Measurements from ENCODE around the gene MALRD1. TPM values are rescaled to one million over a fixed set of nuclear protein-coding genes. Genes with fewer than 3 reads are reported as not detected.

Gene MALRD1
- total RNA-seq, 5 donors from 2014 or later (not counting 1 experiment from before 2014, with no cell fraction given), result 0.32 TPM; not detected in 4

GRCh38 chr10:19701427-19702052 is 652.9 kb downstream of the MALRD1 start:
- H3K27me3 Mint-ChIP-seq, result no peaks in the 10 kb centered on the region
- Histone ChIP-seq H3K9me3 (no peaks in the 10 kb centered on the region), H3K36me3 (ENCODE audit: control insufficient read depth in 2 of 2, extremely low read depth in 1 of 2, insufficient read depth in 1 of 2, low read length in 1 of 2) (no peaks in the 10 kb centered on the region), H3K4me1 (ENCODE audit: control insufficient read depth in 1 of 2, extremely low read depth in 1 of 2, insufficient read depth in 2 of 2, low read length in 2 of 2) (no peaks in the 10 kb centered on the region), H3K27me3 (replicated peaks in 1 of 2; ENCODE audit: control insufficient read depth in 2 of 2, extremely low read depth in 1 of 2, insufficient read depth in 2 of 2, low read length in 1 of 2) (no peaks in the 10 kb centered on the region), H3K4me3 (ENCODE audit: control insufficient read depth in 1 of 2, extremely low read depth in 1 of 2, low read length in 1 of 2) (no peak overlapping the region), H3K27ac (ENCODE audit: low read length) (no peak overlapping the region)
- no peaks in the 10 kb centered on the region for H3K36me3 Mint-ChIP-seq
- no peak overlapping the region for H3K27ac Mint-ChIP-seq
- ATAC-seq (replicated peaks in 1 of 4) (no peak), DNase-seq (no peak)
- ChIA-PET CTCF (no interaction called here), POLR2A (no interaction called here)
- WGBS (ENCODE audit: insufficient coverage), result no CpG with 5 or more reads among the region's 4 CpGs
- H3K9me3 Mint-ChIP-seq, result peaks cover 5 to 29% (median 15%) of the 10 kb centered on the region in 3 donors
- no peak overlapping the region for H3K4me3 Mint-ChIP-seq
- H3K4me1 Mint-ChIP-seq, result no peaks in the 10 kb centered on the region

DNA sequence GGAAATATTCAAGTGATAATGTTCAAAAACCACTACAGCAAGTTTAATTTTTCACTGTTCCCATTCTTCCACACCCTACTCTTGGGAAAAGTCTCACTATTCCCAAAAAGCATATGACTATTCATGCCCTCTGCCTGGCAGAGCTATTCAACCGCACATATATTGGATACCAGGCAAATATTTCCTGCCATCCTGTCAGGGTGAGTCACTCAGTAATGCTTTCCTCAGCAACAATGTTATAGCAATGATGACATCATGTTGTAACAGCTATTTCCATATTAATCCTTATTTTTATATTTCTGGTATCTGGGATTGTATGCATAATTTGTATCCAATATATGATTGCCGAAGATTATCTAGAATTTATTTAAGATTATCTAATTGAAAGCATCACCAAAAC is 653.6 kb downstream of the MALRD1 start:
- H3K27ac Mint-ChIP-seq, result no peak overlapping the region
- H3K9me3 ChIP-seq, result no peaks in the 10 kb centered on the region
- WGBS (ENCODE audit: insufficient coverage), result 100% methylated on average over 1 of the region's 2 CpGs

GRCh38 chr10:19704544-19704943 is 655.9 kb downstream of the MALRD1 start:
- no peak overlapping the region for H3K27ac Mint-ChIP-seq
- no peaks in the 10 kb centered on the region for H3K4me1 Mint-ChIP-seq
- Histone ChIP-seq H3K4me3 (ENCODE audit: control insufficient read depth in 1 of 2, extremely low read depth in 1 of 2, low read length in 1 of 2) (no peak overlapping the region), H3K27me3 (replicated peaks in 1 of 2; ENCODE audit: control insufficient read depth in 2 of 2, extremely low read depth in 1 of 2, insufficient read depth in 2 of 2, low read length in 1 of 2) (no peaks in the 10 kb centered on the region), H3K9me3 (no peaks in the 10 kb centered on the region), H3K4me1 (ENCODE audit: control insufficient read depth in 1 of 2, extremely low read depth in 1 of 2, insufficient read depth in 2 of 2, low read length in 2 of 2) (no peaks in the 10 kb centered on the region), H3K27ac (ENCODE audit: low read length) (no peak overlapping the region), H3K36me3 (ENCODE audit: control insufficient read depth in 2 of 2, extremely low read depth in 1 of 2, insufficient read depth in 1 of 2, low read length in 1 of 2) (no peaks in the 10 kb centered on the region)
- ATAC-seq (replicated peaks in 1 of 4) (no peak), DNase-seq (no peak)
- WGBS (ENCODE audit: insufficient coverage), result no CpG with 5 or more reads among the region's 2 CpGs
- ChIA-PET POLR2A (interaction anchor here in 1 of 2 donors (0.6 kb wide), 1 partner anchor 19 kb away, joined by 3 read pairs; no protein-coding TSS in a partner anchor), CTCF (no interaction called here)
- no peaks in the 10 kb centered on the region for H3K36me3 Mint-ChIP-seq
- no peak overlapping the region for H3K4me3 Mint-ChIP-seq
- no peaks in the 10 kb centered on the region for H3K27me3 Mint-ChIP-seq
- peaks cover under 1 to 12% (median 8%) of the 10 kb centered on the region in 3 donors for H3K9me3 Mint-ChIP-seq

More for the DNA sequence above, 653.6 kb downstream of the MALRD1 start:
- ATAC-seq (replicated peaks in 1 of 4), result no peak
- peaks cover 5 to 26% (median 17%) of the 10 kb centered on the region in 3 donors for H3K9me3 Mint-ChIP-seq
- H3K4me1 Mint-ChIP-seq, result no peaks in the 10 kb centered on the region
- H3K4me1 ChIP-seq (ENCODE audit: control insufficient read depth in 1 of 2, extremely low read depth in 1 of 2, insufficient read depth in 2 of 2, low read length in 2 of 2), result no peaks in the 10 kb centered on the region
- H3K27ac ChIP-seq (ENCODE audit: low read length), result no peak overlapping the region
- no peaks in the 10 kb centered on the region for H3K27me3 ChIP-seq (replicated peaks in 1 of 2; ENCODE audit: control insufficient read depth in 2 of 2, extremely low read depth in 1 of 2, insufficient read depth in 2 of 2, low read length in 1 of 2)
- H3K4me3 Mint-ChIP-seq, result no peak overlapping the region
- H3K36me3 Mint-ChIP-seq, result no peaks in the 10 kb centered on the region
- H3K4me3 ChIP-seq (ENCODE audit: control insufficient read depth in 1 of 2, extremely low read depth in 1 of 2, low read length in 1 of 2), result no peak overlapping the region
- ChIA-PET POLR2A (no interaction called here), CTCF (no interaction called here)
- no peaks in the 10 kb centered on the region for H3K27me3 Mint-ChIP-seq
- H3K36me3 ChIP-seq (ENCODE audit: control insufficient read depth in 2 of 2, extremely low read depth in 1 of 2, insufficient read depth in 1 of 2, low read length in 1 of 2), result no peaks in the 10 kb centered on the region
- DNase-seq, result no peak

GRCh38 chr10:19705250-19705649 is 656.6 kb downstream of the MALRD1 start:
- Mint-ChIP-seq H3K36me3 (no peaks in the 10 kb centered on the region), H3K4me1 (no peaks in the 10 kb centered on the region), H3K4me3 (no peak overlapping the region), H3K27ac (no peak overlapping the region), H3K9me3 (peaks cover 0 to 16% (median 8%) of the 10 kb centered on the region in 3 donors), H3K27me3 (no peaks in the 10 kb centered on the region)
- Histone ChIP-seq H3K27ac (ENCODE audit: low read length) (no peak overlapping the region), H3K4me1 (ENCODE audit: control insufficient read depth in 1 of 2, extremely low read depth in 1 of 2, insufficient read depth in 2 of 2, low read length in 2 of 2) (no peaks in the 10 kb centered on the region), H3K36me3 (ENCODE audit: control insufficient read depth in 2 of 2, extremely low read depth in 1 of 2, insufficient read depth in 1 of 2, low read length in 1 of 2) (no peaks in the 10 kb centered on the region), H3K27me3 (replicated peaks in 1 of 2; ENCODE audit: control insufficient read depth in 2 of 2, extremely low read depth in 1 of 2, insufficient read depth in 2 of 2, low read length in 1 of 2) (no peaks in the 10 kb centered on the region), H3K4me3 (ENCODE audit: control insufficient read depth in 1 of 2, extremely low read depth in 1 of 2, low read length in 1 of 2) (no peak overlapping the region), H3K9me3 (no peaks in the 10 kb centered on the region)
- POLR2A ChIA-PET, result interaction anchor here in 1 of 2 donors (0.6 kb wide), 1 partner anchor 18 kb away, joined by 3 read pairs; no protein-coding TSS in a partner anchor
- ATAC-seq (replicated peaks in 1 of 4), result no peak
- DNase-seq, result no peak
- CTCF ChIA-PET, result interaction anchor here in 1 of 2 donors (0.5 kb wide), 1 partner anchor 15 kb away, joined by 3 read pairs; no protein-coding TSS in a partner anchor
- WGBS (ENCODE audit: insufficient coverage), result 75% methylated on average over 1 of the region's 6 CpGs

DNA sequence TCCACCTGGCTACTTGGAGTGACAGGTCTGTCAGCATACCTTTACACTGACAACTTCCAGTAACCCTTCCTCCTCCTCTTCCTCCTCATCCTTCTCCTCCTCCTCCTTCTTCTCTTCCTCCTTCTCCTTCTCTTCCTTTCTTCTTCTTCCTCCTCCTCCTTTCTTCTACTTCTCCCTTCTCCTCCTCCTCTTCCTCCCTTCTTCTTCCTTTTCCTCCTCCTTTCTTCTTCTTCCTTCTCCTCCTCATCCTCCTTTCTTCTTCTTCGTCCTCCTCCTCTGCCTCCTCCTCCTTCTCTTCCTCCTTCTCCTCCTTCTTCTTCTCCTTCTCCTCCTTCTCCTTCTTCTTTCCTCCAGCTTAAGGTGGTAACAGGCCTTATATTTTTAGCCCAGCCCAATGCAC is 658.3 kb downstream of the MALRD1 start:
- H3K4me1 ChIP-seq (ENCODE audit: control insufficient read depth in 1 of 2, extremely low read depth in 1 of 2, insufficient read depth in 2 of 2, low read length in 2 of 2), result no peaks in the 10 kb centered on the region
- H3K27me3 ChIP-seq (replicated peaks in 1 of 2; ENCODE audit: control insufficient read depth in 2 of 2, extremely low read depth in 1 of 2, insufficient read depth in 2 of 2, low read length in 1 of 2), result no peaks in the 10 kb centered on the region
- no peaks in the 10 kb centered on the region for H3K36me3 Mint-ChIP-seq
- peaks cover 8 to 30% (median 14%) of the 10 kb centered on the region in 3 donors for H3K9me3 Mint-ChIP-seq
- no peaks in the 10 kb centered on the region for H3K9me3 ChIP-seq
- no peaks in the 10 kb centered on the region for H3K4me1 Mint-ChIP-seq
- CTCF ChIA-PET, result no interaction called here
- ATAC-seq (replicated peaks in 1 of 4) (no peak), DNase-seq (no peak)
- H3K27ac ChIP-seq (ENCODE audit: low read length), result no peak overlapping the region
- POLR2A ChIA-PET, result no interaction called here
- no peaks in the 10 kb centered on the region for H3K36me3 ChIP-seq (ENCODE audit: control insufficient read depth in 2 of 2, extremely low read depth in 1 of 2, insufficient read depth in 1 of 2, low read length in 1 of 2)
- H3K27ac Mint-ChIP-seq, result no peak overlapping the region
- H3K27me3 Mint-ChIP-seq, result no peaks in the 10 kb centered on the region
- H3K4me3 Mint-ChIP-seq, result no peak overlapping the region
- no peak overlapping the region for H3K4me3 ChIP-seq (ENCODE audit: control insufficient read depth in 1 of 2, extremely low read depth in 1 of 2, low read length in 1 of 2)
- 77% methylated on average over 1 of the region's 1 CpG for WGBS (ENCODE audit: insufficient coverage)

DNA sequence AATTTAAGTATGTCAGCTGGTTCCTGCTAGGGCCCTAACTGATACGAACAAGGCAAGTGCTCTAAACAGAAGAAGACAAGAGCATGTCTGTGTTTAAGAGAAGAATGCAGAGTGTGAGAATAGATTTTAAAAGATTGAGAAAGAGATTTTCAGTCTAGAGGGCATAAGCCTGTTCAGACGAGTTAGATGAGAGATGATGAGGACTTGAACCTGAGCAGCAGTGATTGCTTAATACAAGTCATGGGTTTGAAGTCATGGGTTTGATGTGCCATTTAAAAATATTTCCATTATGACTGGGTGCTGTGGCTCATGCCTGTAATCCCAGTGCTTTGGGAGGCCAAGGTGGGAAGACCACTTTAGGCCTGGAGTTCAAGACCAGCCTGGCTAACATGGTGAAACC is 658.8 kb downstream of the MALRD1 start:
- no peak overlapping the region for H3K4me3 Mint-ChIP-seq
- WGBS (ENCODE audit: insufficient coverage), result 82% methylated on average over 2 of the region's 2 CpGs
- peaks cover 12 to 35% (median 15%) of the 10 kb centered on the region in 3 donors for H3K9me3 Mint-ChIP-seq
- ATAC-seq (replicated peaks in 1 of 4) (no peak), DNase-seq (no peak)
- no peak overlapping the region for H3K27ac Mint-ChIP-seq
- Histone ChIP-seq H3K27ac (ENCODE audit: low read length) (no peak overlapping the region), H3K27me3 (replicated peaks in 1 of 2; ENCODE audit: control insufficient read depth in 2 of 2, extremely low read depth in 1 of 2, insufficient read depth in 2 of 2, low read length in 1 of 2) (no peaks in the 10 kb centered on the region), H3K4me3 (ENCODE audit: control insufficient read depth in 1 of 2, extremely low read depth in 1 of 2, low read length in 1 of 2) (no peak overlapping the region), H3K36me3 (ENCODE audit: control insufficient read depth in 2 of 2, extremely low read depth in 1 of 2, insufficient read depth in 1 of 2, low read length in 1 of 2) (no peaks in the 10 kb centered on the region), H3K9me3 (no peaks in the 10 kb centered on the region), H3K4me1 (ENCODE audit: control insufficient read depth in 1 of 2, extremely low read depth in 1 of 2, insufficient read depth in 2 of 2, low read length in 2 of 2) (no peaks in the 10 kb centered on the region)
- CTCF ChIA-PET, result no interaction called here
- H3K27me3 Mint-ChIP-seq, result no peaks in the 10 kb centered on the region
- H3K4me1 Mint-ChIP-seq, result no peaks in the 10 kb centered on the region
- no peaks in the 10 kb centered on the region for H3K36me3 Mint-ChIP-seq
- POLR2A ChIA-PET, result no interaction called here

GRCh38 chr10:19708031-19708430 is 659.4 kb downstream of the MALRD1 start:
- Histone ChIP-seq H3K9me3 (no peaks in the 10 kb centered on the region), H3K36me3 (ENCODE audit: control insufficient read depth in 2 of 2, extremely low read depth in 1 of 2, insufficient read depth in 1 of 2, low read length in 1 of 2) (no peaks in the 10 kb centered on the region), H3K4me3 (ENCODE audit: control insufficient read depth in 1 of 2, extremely low read depth in 1 of 2, low read length in 1 of 2) (no peak overlapping the region), H3K27ac (ENCODE audit: low read length) (no peak overlapping the region), H3K4me1 (ENCODE audit: control insufficient read depth in 1 of 2, extremely low read depth in 1 of 2, insufficient read depth in 2 of 2, low read length in 2 of 2) (no peaks in the 10 kb centered on the region), H3K27me3 (replicated peaks in 1 of 2; ENCODE audit: control insufficient read depth in 2 of 2, extremely low read depth in 1 of 2, insufficient read depth in 2 of 2, low read length in 1 of 2) (no peaks in the 10 kb centered on the region)
- Mint-ChIP-seq H3K4me3 (no peak overlapping the region), H3K36me3 (no peaks in the 10 kb centered on the region), H3K9me3 (peaks cover 15 to 40% (median 16%) of the 10 kb centered on the region in 3 donors), H3K27me3 (no peaks in the 10 kb centered on the region), H3K27ac (no peak overlapping the region), H3K4me1 (no peaks in the 10 kb centered on the region)
- DNase-seq, result no peak
- ATAC-seq (replicated peaks in 1 of 4), result no peak
- ChIA-PET POLR2A (no interaction called here), CTCF (no interaction called here)
